PFSK-1 (cell line): Measurements from ENCODE around the gene LRRC36.

Experiments
- FOXP2 ChIP-seq: optimal IDR thresholded peaks from 2 replicates; pipeline ENCODE3; 2011; ENCODE audit warnings: borderline replicate concordance, control low read depth, inconsistent platforms; ENCODE audit not compliant: insufficient read depth; ENCODE audit errors: extremely low read length, extremely low read depth
- POLR2AphosphoS5 ChIP-seq: IDR thresholded peaks from 2 replicates; pipeline ENCODE4 v1.6.1; 2012; ENCODE audit warnings: low read depth, mild to moderate bottlenecking, control low read depth, low read length, moderate library complexity
- REST ChIP-seq, 2 experiments: IDR thresholded peaks; 2 replicates each; pipeline versions ENCODE4 v1.6.1 to v1.8.0; 2011 to 2012; ENCODE audit warnings: low read depth in 2 of 2, low read length in 2 of 2, control low read depth in 1 of 2, inconsistent platforms in 1 of 2, mild to moderate bottlenecking in 1 of 2, moderate library complexity in 1 of 2; ENCODE audit not compliant: insufficient read depth in 1 of 2
- SIN3A ChIP-seq: IDR thresholded peaks from 2 replicates; pipeline ENCODE4 v1.6.1; 2012; ENCODE audit warnings: mild to moderate bottlenecking, low read length, moderate library complexity, borderline replicate concordance; ENCODE audit not compliant: insufficient read depth
- TAF1 ChIP-seq: IDR thresholded peaks from 2 replicates; pipeline ENCODE4 v1.6.1; 2012; ENCODE audit warnings: low read length, control low read depth, borderline replicate concordance; ENCODE audit not compliant: insufficient read depth

DNA sequence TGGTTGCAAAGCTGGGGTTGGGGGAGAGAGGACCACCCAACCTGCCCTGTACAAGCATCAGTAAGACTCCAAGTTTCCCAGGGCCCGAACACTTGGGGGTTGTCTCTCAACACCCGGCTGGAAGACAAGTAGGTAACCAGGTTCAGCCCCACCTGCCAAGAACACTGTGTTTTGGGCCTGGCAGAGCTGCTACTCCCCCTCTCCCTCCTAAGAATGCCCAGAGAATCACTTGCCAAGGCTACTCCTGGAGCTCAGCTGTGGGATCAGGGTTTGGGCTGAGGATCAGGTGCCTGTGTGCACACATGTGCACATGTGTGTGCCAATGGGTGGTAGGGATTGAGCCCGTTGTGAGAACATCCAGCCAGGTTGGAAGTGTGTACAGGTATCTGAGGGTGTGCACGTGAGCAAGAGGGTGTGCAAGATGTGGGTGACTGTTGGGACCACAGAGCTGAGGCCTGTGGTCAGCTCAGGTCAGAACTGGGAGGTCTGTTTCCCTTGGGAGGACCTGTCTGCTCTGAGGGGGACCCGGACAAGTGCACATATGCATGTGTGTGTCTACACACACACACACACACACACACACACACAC lies 106.6 kb downstream of the LRRC36 start:
- TF ChIP-seq REST (IDR thresholded peaks at IDR 0.05; ENCODE audit: insufficient read depth in 1 of 2, low read depth in 2 of 2, low read length in 2 of 2), result no peak
- no peak for TF ChIP-seq POLR2AphosphoS5
- no peak for TF ChIP-seq SIN3A
- TF ChIP-seq TAF1, result no peak
- no peak for TF ChIP-seq FOXP2
